HEK293T (cell line): Measurements from ENCODE around the gene ECI1.

Experiments
- SP1 ChIP-seq: fragments of 450-650 bp; IDR thresholded peaks from 2 replicates; pipeline ENCODE4 v1.6.1; 2017
- TARDBP ChIP-seq: fragments of 450-650 bp; IDR thresholded peaks from 2 replicates; pipeline ENCODE4 v1.6.1; 2016

DNA sequence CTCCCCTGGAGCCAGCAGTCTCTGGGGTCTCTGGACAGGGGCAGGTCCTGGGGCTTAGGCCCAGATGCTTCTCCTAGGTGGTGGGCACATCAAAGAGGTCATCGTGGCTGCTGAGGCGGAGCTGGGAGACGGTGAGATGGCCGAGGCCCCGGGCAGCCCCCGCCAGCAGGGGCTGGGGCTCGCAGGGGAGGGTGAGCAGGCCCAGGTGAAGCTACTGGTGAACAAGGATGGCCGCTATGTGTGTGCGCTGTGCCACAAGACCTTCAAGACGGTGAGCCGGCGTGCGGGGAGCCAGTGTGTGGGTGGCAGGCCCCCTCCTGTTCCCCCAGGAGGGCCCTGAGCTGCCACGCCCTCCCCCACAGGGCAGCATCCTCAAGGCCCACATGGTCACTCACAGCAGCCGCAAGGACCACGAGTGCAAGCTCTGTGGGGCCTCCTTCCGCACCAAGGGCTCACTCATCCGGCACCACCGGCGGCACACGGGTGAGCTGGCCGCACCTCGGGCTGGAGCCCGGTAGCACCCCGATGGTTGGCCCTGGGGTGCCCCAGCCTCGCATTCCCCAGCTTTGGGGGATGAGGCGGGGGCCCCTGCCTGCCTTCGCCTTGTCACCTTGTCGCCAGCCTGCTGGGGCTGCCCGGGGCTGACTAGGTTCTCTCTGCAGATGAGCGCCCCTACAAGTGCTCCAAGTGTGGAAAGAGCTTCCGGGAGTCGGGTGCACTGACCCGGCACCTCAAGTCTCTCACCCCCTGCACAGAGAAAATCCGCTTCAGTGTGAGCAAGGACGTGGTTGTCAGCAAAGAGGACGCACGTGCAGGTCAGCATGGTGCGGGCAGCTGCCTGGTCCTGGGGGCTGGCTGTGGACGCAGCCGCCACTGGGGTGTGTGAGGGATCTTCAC is 19.0 kb downstream of the ECI1 start:
- no peak for TF ChIP-seq TARDBP
- TF ChIP-seq SP1, result no peak
